Stimulated activated CD4-positive, alpha-beta T cell treated with anti-CD3 and anti-CD28 coated beads, TNF-alpha, amount 100 ng/mL, for 24 hours (primary cell): ENCODE results near the gene STAM2.
"Not testable (repeated sequence)": the region's sequence is repeated elsewhere in the genome, so short reads cannot be mapped to it uniquely, and the experiment has no call there.

Source experiments
- DNase-seq, 3 experiments: peaks; one replicate each; pipeline ENCODE4 v3.0.0-alpha.2; 2020; ENCODE audit warnings: low read depth in 3 of 3

The STAM2 gene

GRCh38 chr2:152175368-152176112 lies at the start of gene STAM2:
STAM2 (minus strand) TSS chr2:152175763; CDS start chr2:152175642, 121 bp downstream.
- DNase-seq: peak; percentile 89 to 90 (median 89)

GRCh38 chr2:152223977-152224376 lies 48.4 kb upstream of the STAM2 start:
- no peak for DNase-seq

- no peak for DNase-seq
Measured at GRCh38 chr2:152222975-152223637, 47.5 kb upstream of the STAM2 start.

GRCh38 chr2:152221839-152222238 lies 46.3 kb upstream of the STAM2 start:
- no peak for DNase-seq

GRCh38 chr2:152219077-152219828 lies 43.7 kb upstream of the STAM2 start:
- no peak for DNase-seq

GRCh38 chr2:152201466-152201830 lies 25.9 kb upstream of the STAM2 start:
- DNase-seq: no peak

- peak in 1 of 3 experiments; percentile 30 for DNase-seq
Measured at GRCh38 chr2:152200565-152201465, 25.3 kb upstream of the STAM2 start.

- no peak for DNase-seq
Measured at GRCh38 chr2:152200101-152200500, 24.5 kb upstream of the STAM2 start.

GRCh38 chr2:152198499-152198898 lies 22.9 kb upstream of the STAM2 start:
- no peak for DNase-seq

GRCh38 chr2:152197508-152198284 lies 22.1 kb upstream of the STAM2 start:
- DNase-seq: not testable (repeated sequence)

GRCh38 chr2:152189622-152190495 lies 14.3 kb upstream of the STAM2 start:
- DNase-seq: no peak

GRCh38 chr2:152186808-152187207 lies 11.2 kb upstream of the STAM2 start:
- not testable (repeated sequence) for DNase-seq

- no peak for DNase-seq
Measured at GRCh38 chr2:152186262-152186661, 10.7 kb upstream of the STAM2 start.

- no peak for DNase-seq
Measured at GRCh38 chr2:152183401-152184073, 8.0 kb upstream of the STAM2 start.

- DNase-seq: not testable (repeated sequence)
Measured at GRCh38 chr2:152177667-152178066, 2.1 kb upstream of the STAM2 start.

GRCh38 chr2:152176113-152176714 lies 651 bp upstream of the STAM2 start:
- DNase-seq: no peak

GRCh38 chr2:152175012-152175367 lies 573 bp downstream of the STAM2 start:
- no peak for DNase-seq

GRCh38 chr2:152174574-152174973 lies 989 bp downstream of the STAM2 start:
- DNase-seq: no peak

- DNase-seq: no peak
Measured at GRCh38 chr2:152173831-152174230, 1.7 kb downstream of the STAM2 start.
